ENCODE results near the gene BMP6. TPM values are rescaled to one million over a fixed set of nuclear protein-coding genes. Genes with fewer than 3 reads are reported as not detected.

The BMP6 gene
- total and polyA plus RNA-seq, 2 of the 4 experiments (the other 2 are of a cell fraction): 0.18 to 0.19 TPM

GRCh38 chr6:7691675-7692452, 34.0 kb upstream of the BMP6 start:
- Histone ChIP-seq H2AK5ac (ENCODE audit: low read depth, low read length) (peak overlapping the region; percentile 62; the same call in 1 of the 2 replicates), H3K4me3 (ENCODE audit: insufficient read depth, low read depth, low read length) (no peak overlapping the region), H3K79me1 (ENCODE audit: low read depth in 1 of 2, low read length in 2 of 2) (no peaks in the 10 kb centered on the region), H2AFZ (replicated peaks; ENCODE audit: low read length, poor library complexity) (peak overlapping the region; percentile 84), H3K4me2 (ENCODE audit: low read depth, low read length) (peak overlapping the region; percentile 68; the same call in 1 of the 2 replicates), H3K9me3 (ENCODE audit: control insufficient read depth, insufficient read depth, low read length) (no peaks in the 10 kb centered on the region), H3K9ac (ENCODE audit: low read depth, low read length) (no peak overlapping the region), H3K18ac (ENCODE audit: low read depth, low read length) (no peak overlapping the region; the same call in 1 of the 2 replicates), H3K27me3 (ENCODE audit: control insufficient read depth, insufficient read depth, low read length) (peaks cover 4% of the 10 kb centered on the region; the same call in 1 of the 2 replicates), H4K91ac (ENCODE audit: insufficient read depth, low read depth, low read length) (0 out of 2 replicates have a peak overlapping the region, but pooled peaks have one; percentile 21), H2BK120ac (ENCODE audit: low read depth, low read length) (peak overlapping the region; percentile 61; the same call in 1 of the 2 replicates), H3K14ac (replicated peaks; ENCODE audit: low read depth, low read length) (no peak overlapping the region), H3K4ac (ENCODE audit: low read depth, low read length) (no peak overlapping the region), H3K36me3 (ENCODE audit: control insufficient read depth, insufficient read depth, low read length) (no peaks in the 10 kb centered on the region), H2BK5ac (ENCODE audit: low read depth, low read length, poor library complexity, severe bottlenecking) (no peak overlapping the region), H3K27ac (ENCODE audit: insufficient read depth, low read length) (no peak overlapping the region), H3K56ac (ENCODE audit: extremely low read depth, insufficient read depth, low read length) (no peak overlapping the region), H2AK9ac (replicated peaks; ENCODE audit: low read depth, low read length, poor library complexity) (peak overlapping the region; percentile 83), H3K4me1 (ENCODE audit: control insufficient read depth, insufficient read depth, low read length) (peaks cover 3% of the 10 kb centered on the region; the same call in 1 of the 2 replicates), H3K23ac (ENCODE audit: low read depth, low read length) (no peak overlapping the region), H2BK20ac (ENCODE audit: low read depth, low read length) (peak overlapping the region; percentile 55; the same call in 1 of the 2 replicates), H4K5ac (ENCODE audit: low read depth, low read length) (no peak overlapping the region; the same call in 1 of the 2 replicates), H3K9me1 (ENCODE audit: insufficient read depth, low read length) (no peaks in the 10 kb centered on the region), H4K8ac (ENCODE audit: low read depth in 2 of 2, low read length in 2 of 2) (0 out of 4 replicates have a peak overlapping the region, but pooled peaks of 1 of the 2 experiments have one; percentile 29), H4K20me1 (ENCODE audit: insufficient read depth, low read length) (no peaks in the 10 kb centered on the region), H2BK15ac (ENCODE audit: low read depth, low read length) (0 out of 3 replicates have a peak overlapping the region, but pooled peaks have one; percentile 52)
- BruUV-seq (replicated peaks): no TSS peak
- ChIA-PET CTCF (no interaction called here), POLR2A (ENCODE audit: unreplicated experiment) (no interaction called here)
- in situ Hi-C loops (cut with MboI; ENCODE audit: low sequenced_read_pairs): no loop called here
- dilution Hi-C loops (cut with HindIII; ENCODE audit: low sequenced_read_pairs, unreplicated experiment): no loop called here
- DNase-seq: peak; percentile 50
- intact Hi-C loops (cut with micrococcal nuclease): no loop called here
- 83% methylated on average over 6 of the region's 21 CpGs; no CpG with 5 or more reads in 1 of the 2 experiments for WGBS, 2 experiments (ENCODE audit: extremely low coverage in 2 of 2, insufficient read length in 1 of 2)
- peak; percentile 11; the same call in 1 of the 2 replicates for TF ChIP-seq BHLHE40 (IDR thresholded peaks at IDR 0.05; ENCODE audit: low read depth, low read length)
- TF ChIP-seq MAFK (IDR thresholded peaks at IDR 0.05; ENCODE audit: low read depth, low read length): no peak
- no peak for TF ChIP-seq SMC3 (IDR thresholded peaks at IDR 0.05; ENCODE audit: low read depth, low read length)
- no peak for TF ChIP-seq MXI1 (IDR thresholded peaks at IDR 0.05; ENCODE audit: borderline replicate concordance, low read depth, low read length)
- no peak for TF ChIP-seq RAD21 (IDR thresholded peaks at IDR 0.05; ENCODE audit: low read length)
- TF ChIP-seq RFX5 (IDR thresholded peaks at IDR 0.05; ENCODE audit: low read depth, low read length): no peak
- no peak for TF ChIP-seq CTCF (conservative IDR thresholded peaks at IDR 0.05; ENCODE audit: low read depth, low read length)
- TF ChIP-seq FOS (IDR thresholded peaks at IDR 0.05; ENCODE audit: low read depth, low read length): peak; percentile 65
- ATAC-seq (ENCODE audit: low read depth): peak; percentile 75
